ENCODE results near the gene EIF4EBP2. TPM values are rescaled to one million over a fixed set of nuclear protein-coding genes. Genes with fewer than 3 reads are reported as not detected.

Gene EIF4EBP2
- polyA plus RNA-seq, 1 of the 3 experiments (the other 2 are of a cell fraction) = 9.9 TPM

DNA sequence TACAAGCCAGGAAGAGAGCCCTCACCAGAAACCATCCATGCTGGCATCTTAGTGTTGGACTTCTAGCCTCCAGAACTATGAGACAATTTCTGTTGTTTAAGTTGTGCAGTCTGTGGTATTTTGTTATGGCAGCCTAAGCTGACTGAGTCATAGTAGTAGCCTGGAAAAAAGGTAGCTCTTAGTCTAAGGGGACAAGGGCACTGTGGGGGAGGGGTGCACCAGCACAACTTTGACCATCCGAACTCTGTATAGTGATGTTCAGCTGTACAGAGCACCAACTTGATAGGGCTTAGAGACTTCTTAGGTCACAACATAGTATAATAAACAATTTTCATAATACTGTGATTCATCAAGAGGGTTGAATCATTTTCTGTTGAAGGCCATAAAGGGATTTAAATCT lies 14.3 kb downstream of the EIF4EBP2 start:
- Histone ChIP-seq H3K9me3 (no peaks in the 10 kb centered on the region), H3K4me3 (ENCODE audit: low read depth in 2 of 2, low read length in 1 of 2) (no peak overlapping the region), H4K20me1 (ENCODE audit: insufficient read depth) (peaks cover 56% of the 10 kb centered on the region), H3K36me3 (replicated peaks in 1 of 2; ENCODE audit: control insufficient read depth in 1 of 2, insufficient read depth in 2 of 2, low read length in 1 of 2) (peaks cover 36 to 39% of the 10 kb centered on the region in 2 experiments), H3K9me2 (no peaks in the 10 kb centered on the region), H2AFZ (ENCODE audit: low read depth) (no peak overlapping the region), H3F3A (replicated peaks; ENCODE audit: insufficient read depth) (no peaks in the 10 kb centered on the region), H3K4me1 (ENCODE audit: control insufficient read depth in 1 of 2, insufficient read depth in 2 of 2, low read depth in 1 of 2, low read length in 1 of 2) (no peaks in the 10 kb centered on the region), H3K79me2 (ENCODE audit: insufficient read depth) (peaks cover 57% of the 10 kb centered on the region), H3K27ac (ENCODE audit: low read depth in 2 of 2, low read length in 1 of 2) (peak overlapping the region in 1 of 2 experiments; percentile 18; a peak in 2 of 4 replicates), H3K4me2 (0 out of 2 replicates have a peak overlapping the region, but pooled peaks have one; percentile 27), H3K27me3 (ENCODE audit: insufficient read depth) (no peaks in the 10 kb centered on the region), H3K9ac (no peak overlapping the region)
- ChIA-PET CTCF (interaction anchor here (1.4 kb wide), 1 partner anchor 14 kb away, joined by 6 read pairs; the partner anchor contains the start of gene EIF4EBP2), POLR2A (no interaction called here)
- peak; percentile 3; the same call in 1 of the 2 replicates for TF ChIP-seq FOSL2 (IDR thresholded peaks at IDR 0.05; ENCODE audit: borderline replicate concordance, low read depth)
- TF ChIP-seq, protein P1, sequence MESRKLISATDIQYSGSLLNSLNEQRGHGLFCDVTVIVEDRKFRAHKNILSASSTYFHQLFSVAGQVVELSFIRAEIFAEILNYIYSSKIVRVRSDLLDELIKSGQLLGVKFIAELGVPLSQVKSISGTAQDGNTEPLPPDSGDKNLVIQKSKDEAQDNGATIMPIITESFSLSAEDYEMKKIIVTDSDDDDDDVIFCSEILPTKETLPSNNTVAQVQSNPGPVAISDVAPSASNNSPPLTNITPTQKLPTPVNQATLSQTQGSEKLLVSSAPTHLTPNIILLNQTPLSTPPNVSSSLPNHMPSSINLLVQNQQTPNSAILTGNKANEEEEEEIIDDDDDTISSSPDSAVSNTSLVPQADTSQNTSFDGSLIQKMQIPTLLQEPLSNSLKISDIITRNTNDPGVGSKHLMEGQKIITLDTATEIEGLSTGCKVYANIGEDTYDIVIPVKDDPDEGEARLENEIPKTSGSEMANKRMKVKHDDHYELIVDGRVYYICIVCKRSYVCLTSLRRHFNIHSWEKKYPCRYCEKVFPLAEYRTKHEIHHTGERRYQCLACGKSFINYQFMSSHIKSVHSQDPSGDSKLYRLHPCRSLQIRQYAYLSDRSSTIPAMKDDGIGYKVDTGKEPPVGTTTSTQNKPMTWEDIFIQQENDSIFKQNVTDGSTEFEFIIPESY (IDR thresholded peaks at IDR 0.05; ENCODE audit: borderline replicate concordance, low read depth) = no peak
- TF ChIP-seq, protein P2, sequence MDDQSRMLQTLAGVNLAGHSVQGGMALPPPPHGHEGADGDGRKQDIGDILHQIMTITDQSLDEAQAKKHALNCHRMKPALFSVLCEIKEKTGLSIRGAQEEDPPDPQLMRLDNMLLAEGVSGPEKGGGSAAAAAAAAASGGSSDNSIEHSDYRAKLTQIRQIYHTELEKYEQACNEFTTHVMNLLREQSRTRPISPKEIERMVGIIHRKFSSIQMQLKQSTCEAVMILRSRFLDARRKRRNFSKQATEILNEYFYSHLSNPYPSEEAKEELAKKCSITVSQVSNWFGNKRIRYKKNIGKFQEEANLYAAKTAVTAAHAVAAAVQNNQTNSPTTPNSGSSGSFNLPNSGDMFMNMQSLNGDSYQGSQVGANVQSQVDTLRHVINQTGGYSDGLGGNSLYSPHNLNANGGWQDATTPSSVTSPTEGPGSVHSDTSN (IDR thresholded peaks at IDR 0.05) = no peak
- no peak for DNase-seq
- 73% methylated on average over 1 of the region's 1 CpG for WGBS (ENCODE audit: low lambda C conversion rate)

DNA sequence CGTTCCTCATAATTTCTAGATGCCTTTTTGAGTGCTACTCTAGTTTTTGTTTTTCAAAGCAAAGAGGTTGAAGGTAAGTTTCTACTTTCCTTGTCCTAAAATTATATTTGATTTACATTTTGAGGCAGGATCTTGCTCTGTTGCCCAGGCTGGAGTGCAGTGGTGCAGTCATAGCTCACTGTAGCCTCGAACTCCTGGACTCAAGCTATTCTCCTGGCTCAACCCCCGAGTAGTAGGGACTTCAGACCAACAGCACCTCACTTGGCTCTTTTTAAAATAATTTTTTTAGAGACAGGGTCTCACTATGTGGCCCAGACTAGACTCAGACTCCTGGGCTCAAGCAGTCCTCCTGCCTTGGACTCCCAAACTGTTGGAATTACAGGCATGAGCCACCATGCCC lies 14.8 kb downstream of the EIF4EBP2 start:
- Histone ChIP-seq H3K4me3 (ENCODE audit: low read depth in 2 of 2, low read length in 1 of 2) (no peak overlapping the region), H3K79me2 (ENCODE audit: insufficient read depth) (peaks cover 52% of the 10 kb centered on the region), H3K27ac (ENCODE audit: low read depth in 2 of 2, low read length in 1 of 2) (no peak overlapping the region), H2AFZ (ENCODE audit: low read depth) (no peak overlapping the region), H4K20me1 (ENCODE audit: insufficient read depth) (peaks cover 51% of the 10 kb centered on the region), H3K9me2 (no peaks in the 10 kb centered on the region), H3K27me3 (ENCODE audit: insufficient read depth) (no peaks in the 10 kb centered on the region), H3K9ac (no peak overlapping the region), H3F3A (replicated peaks; ENCODE audit: insufficient read depth) (no peaks in the 10 kb centered on the region), H3K4me1 (ENCODE audit: control insufficient read depth in 1 of 2, insufficient read depth in 2 of 2, low read depth in 1 of 2, low read length in 1 of 2) (no peaks in the 10 kb centered on the region), H3K36me3 (replicated peaks in 1 of 2; ENCODE audit: control insufficient read depth in 1 of 2, insufficient read depth in 2 of 2, low read length in 1 of 2) (peaks cover 41% of the 10 kb centered on the region in 2 experiments), H3K9me3 (no peaks in the 10 kb centered on the region), H3K4me2 (no peak overlapping the region)
- ChIA-PET POLR2A (no interaction called here), CTCF (interaction anchor here (1.4 kb wide), 1 partner anchor 14 kb away, joined by 6 read pairs; the partner anchor contains the start of gene EIF4EBP2)
- WGBS (ENCODE audit: low lambda C conversion rate) = 98% methylated on average over 3 of the region's 3 CpGs
- TF ChIP-seq, protein P3, sequence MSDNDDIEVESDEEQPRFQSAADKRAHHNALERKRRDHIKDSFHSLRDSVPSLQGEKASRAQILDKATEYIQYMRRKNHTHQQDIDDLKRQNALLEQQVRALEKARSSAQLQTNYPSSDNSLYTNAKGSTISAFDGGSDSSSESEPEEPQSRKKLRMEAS (IDR thresholded peaks at IDR 0.05; ENCODE audit: low read depth) = no peak
- no peak for TF ChIP-seq RFX5 (IDR thresholded peaks at IDR 0.05; ENCODE audit: low read length)
- TF ChIP-seq NFIC (IDR thresholded peaks at IDR 0.05; ENCODE audit: borderline replicate concordance) = no peak
- no peak for TF ChIP-seq EZH2phosphoT487 (IDR thresholded peaks at IDR 0.05; ENCODE audit: borderline replicate concordance, low read depth)
- TF ChIP-seq TAF1 (IDR thresholded peaks at IDR 0.05; ENCODE audit: borderline replicate concordance, low read depth, low read length) = no peak
- TF ChIP-seq JUND (IDR thresholded peaks at IDR 0.05) = no peak
- TF ChIP-seq TEAD4 (IDR thresholded peaks at IDR 0.05; ENCODE audit: borderline replicate concordance, insufficient read depth) = no peak
- TF ChIP-seq, protein P2 (IDR thresholded peaks at IDR 0.05) = no peak
- no peak for TF ChIP-seq RCOR1 (IDR thresholded peaks at IDR 0.05; ENCODE audit: low read length)
- TF ChIP-seq FOSL2 (IDR thresholded peaks at IDR 0.05; ENCODE audit: borderline replicate concordance, low read depth) = no peak
- TF ChIP-seq MXI1 (IDR thresholded peaks at IDR 0.05; ENCODE audit: low read depth, low read length) = no peak
- TF ChIP-seq, protein P4, sequence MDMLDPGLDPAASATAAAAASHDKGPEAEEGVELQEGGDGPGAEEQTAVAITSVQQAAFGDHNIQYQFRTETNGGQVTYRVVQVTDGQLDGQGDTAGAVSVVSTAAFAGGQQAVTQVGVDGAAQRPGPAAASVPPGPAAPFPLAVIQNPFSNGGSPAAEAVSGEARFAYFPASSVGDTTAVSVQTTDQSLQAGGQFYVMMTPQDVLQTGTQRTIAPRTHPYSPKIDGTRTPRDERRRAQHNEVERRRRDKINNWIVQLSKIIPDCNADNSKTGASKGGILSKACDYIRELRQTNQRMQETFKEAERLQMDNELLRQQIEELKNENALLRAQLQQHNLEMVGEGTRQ (IDR thresholded peaks at IDR 0.05; ENCODE audit: borderline replicate concordance, low read depth, low read length) = no peak
- no peak for TF ChIP-seq CHD2 (IDR thresholded peaks at IDR 0.05; ENCODE audit: low read length, partially characterized antibody)
- TF ChIP-seq, protein P5, sequence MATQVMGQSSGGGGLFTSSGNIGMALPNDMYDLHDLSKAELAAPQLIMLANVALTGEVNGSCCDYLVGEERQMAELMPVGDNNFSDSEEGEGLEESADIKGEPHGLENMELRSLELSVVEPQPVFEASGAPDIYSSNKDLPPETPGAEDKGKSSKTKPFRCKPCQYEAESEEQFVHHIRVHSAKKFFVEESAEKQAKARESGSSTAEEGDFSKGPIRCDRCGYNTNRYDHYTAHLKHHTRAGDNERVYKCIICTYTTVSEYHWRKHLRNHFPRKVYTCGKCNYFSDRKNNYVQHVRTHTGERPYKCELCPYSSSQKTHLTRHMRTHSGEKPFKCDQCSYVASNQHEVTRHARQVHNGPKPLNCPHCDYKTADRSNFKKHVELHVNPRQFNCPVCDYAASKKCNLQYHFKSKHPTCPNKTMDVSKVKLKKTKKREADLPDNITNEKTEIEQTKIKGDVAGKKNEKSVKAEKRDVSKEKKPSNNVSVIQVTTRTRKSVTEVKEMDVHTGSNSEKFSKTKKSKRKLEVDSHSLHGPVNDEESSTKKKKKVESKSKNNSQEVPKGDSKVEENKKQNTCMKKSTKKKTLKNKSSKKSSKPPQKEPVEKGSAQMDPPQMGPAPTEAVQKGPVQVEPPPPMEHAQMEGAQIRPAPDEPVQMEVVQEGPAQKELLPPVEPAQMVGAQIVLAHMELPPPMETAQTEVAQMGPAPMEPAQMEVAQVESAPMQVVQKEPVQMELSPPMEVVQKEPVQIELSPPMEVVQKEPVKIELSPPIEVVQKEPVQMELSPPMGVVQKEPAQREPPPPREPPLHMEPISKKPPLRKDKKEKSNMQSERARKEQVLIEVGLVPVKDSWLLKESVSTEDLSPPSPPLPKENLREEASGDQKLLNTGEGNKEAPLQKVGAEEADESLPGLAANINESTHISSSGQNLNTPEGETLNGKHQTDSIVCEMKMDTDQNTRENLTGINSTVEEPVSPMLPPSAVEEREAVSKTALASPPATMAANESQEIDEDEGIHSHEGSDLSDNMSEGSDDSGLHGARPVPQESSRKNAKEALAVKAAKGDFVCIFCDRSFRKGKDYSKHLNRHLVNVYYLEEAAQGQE (IDR thresholded peaks at IDR 0.05; ENCODE audit: low read depth, low read length) = no peak
- TF ChIP-seq EP300 (IDR thresholded peaks at IDR 0.05; ENCODE audit: borderline replicate concordance in 1 of 2, low read depth in 1 of 2, low read length in 1 of 2) = no peak
- no peak for TF ChIP-seq SIN3A (IDR thresholded peaks at IDR 0.05; ENCODE audit: borderline replicate concordance, low read depth, low read length)
- DNase-seq = no peak
